T-helper 1 cell treated with Interleukin-12 subunit alpha and Interleukin-12 subunit beta and Interleukin-4 antibody, amounts not matched to agents 30 μg/mL and 1 μg/mL, for 36 hours (primary cell): Measurements from ENCODE around the gene SH2D3C.

ENCODE experiments used
- H3K27ac Mint-ChIP-seq: one replicate; pipeline ENCODE4 v1.8.0; 2021; ENCODE audit warnings: mild to moderate bottlenecking, mixed read lengths
- H3K27me3 Mint-ChIP-seq: one replicate; pipeline ENCODE4 v1.8.0; 2021; ENCODE audit warnings: low read depth, mixed read lengths
- H3K36me3 Mint-ChIP-seq: one replicate; pipeline ENCODE4 v1.8.0; 2021; ENCODE audit warnings: low read depth, mixed read lengths
- H3K4me1 Mint-ChIP-seq: one replicate; pipeline ENCODE4 v1.8.0; 2021; ENCODE audit warnings: low read depth, mixed read lengths
- H3K4me3 Mint-ChIP-seq: one replicate; pipeline ENCODE4 v1.8.0; 2021; ENCODE audit warnings: mild to moderate bottlenecking, moderate library complexity, mixed read lengths
- H3K9me3 Mint-ChIP-seq: one replicate; pipeline ENCODE4 v1.8.0; 2021; ENCODE audit warnings: mixed read lengths

The SH2D3C gene

DNA sequence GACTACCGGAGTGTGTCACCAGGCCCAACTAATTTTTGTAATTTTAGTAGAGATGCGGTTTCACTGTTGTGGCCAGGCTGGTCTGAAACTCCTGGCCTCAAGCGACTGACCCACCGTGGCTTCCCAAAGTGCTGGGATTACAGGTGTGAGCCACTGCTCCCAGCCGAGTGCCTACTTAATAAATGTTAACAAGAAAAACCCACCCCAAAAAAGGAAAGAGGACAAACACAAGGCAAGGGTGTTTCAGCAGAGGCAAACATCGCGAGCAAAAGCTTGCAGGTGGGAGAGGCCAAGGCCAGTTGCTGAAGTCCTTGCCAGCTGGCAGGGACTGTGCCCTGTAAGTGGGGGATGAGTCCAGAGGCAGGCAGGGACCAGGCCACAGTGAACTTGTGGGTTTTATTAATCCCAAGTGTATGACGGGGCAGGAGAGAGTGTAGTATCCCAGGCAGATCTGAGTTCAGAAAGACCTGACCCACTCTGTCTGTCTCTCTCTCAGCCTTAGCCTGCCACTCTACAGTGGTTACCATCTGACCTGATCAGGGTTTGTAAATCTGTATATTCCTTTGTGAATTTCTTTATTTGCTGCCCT, 17.9 kb upstream of the SH2D3C start:
- H3K27ac Mint-ChIP-seq, result peak overlapping the region; percentile 76
- peaks cover 20% of the 10 kb centered on the region for H3K4me1 Mint-ChIP-seq
- peak overlapping the region; percentile 79 for H3K4me3 Mint-ChIP-seq
- no peaks in the 10 kb centered on the region for H3K27me3 Mint-ChIP-seq
- peaks cover 8% of the 10 kb centered on the region for H3K36me3 Mint-ChIP-seq
- H3K9me3 Mint-ChIP-seq, result no peaks in the 10 kb centered on the region

DNA sequence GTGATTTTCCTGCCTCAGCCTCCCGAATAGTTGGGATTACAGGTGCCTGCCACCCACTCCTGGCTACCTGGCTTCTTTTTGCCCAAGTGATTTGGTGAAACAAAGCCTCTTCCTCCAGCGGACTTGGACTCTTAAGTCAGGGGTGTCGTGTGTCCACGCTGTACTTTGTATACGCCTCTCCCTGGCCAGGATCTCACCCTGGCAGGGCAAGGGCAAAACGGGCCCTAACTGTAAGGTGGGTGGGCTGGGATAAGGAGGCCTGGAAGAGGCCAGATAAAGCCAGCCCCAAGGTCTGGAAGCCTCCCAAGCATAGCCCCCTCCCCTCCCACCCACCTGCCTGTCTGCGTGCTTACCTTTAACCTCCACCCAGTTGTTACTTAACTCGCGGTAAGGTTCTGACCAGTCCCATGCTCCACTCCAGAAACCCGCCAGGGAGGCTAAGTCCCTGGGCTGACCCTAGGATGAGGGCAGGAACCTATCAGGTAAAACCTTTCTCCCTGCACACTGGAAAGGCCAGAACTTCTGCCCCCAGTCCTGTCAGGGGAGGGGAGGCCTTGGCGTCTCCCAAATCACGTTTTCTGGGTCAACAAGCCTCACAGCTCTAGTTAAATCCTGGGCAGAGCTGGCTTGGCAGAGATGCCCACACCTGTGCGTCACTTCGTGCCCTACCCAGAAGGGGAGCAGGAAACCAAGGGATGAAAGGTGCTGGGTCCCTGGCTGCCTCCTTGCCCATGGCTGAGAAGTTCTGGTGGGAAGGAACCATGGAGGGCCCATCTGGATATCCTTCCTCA, 15.7 kb upstream of the SH2D3C start:
- no peak overlapping the region for H3K4me3 Mint-ChIP-seq
- H3K9me3 Mint-ChIP-seq, result no peaks in the 10 kb centered on the region
- H3K27ac Mint-ChIP-seq, result no peak overlapping the region
- H3K4me1 Mint-ChIP-seq, result peaks cover 25% of the 10 kb centered on the region
- H3K27me3 Mint-ChIP-seq, result no peaks in the 10 kb centered on the region
- peaks cover 23% of the 10 kb centered on the region for H3K36me3 Mint-ChIP-seq

DNA sequence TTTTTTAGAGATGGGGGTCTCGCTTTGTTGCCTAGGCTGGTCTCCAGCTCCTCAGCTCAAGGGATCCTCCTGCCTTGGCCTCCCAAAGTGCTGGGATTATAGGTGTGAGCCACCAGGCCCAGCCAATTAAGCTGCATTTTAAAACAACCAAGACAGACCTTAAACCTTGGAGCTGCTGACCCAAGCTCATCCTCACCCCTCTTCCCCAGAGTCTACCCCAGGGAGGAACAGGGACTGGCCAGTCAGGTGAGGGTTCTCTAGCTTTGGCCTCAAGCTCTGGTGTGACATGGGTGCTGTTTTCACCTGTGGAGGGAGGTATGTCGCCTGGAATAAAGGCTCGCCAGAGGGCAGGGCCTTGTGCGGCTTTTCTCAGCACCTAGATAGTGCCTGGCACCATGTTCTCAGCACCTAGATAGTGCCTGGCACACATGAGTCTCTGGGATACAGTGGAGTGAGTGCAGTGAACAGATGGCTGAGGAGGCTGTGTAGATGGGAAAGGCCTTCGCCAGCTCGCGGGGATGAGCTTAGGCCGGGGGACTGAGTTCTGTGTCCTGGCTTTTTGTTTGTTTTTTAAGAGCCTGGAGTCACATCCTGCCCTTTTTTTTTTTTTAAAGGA, 14.7 kb upstream of the SH2D3C start:
- H3K4me3 Mint-ChIP-seq, result no peak overlapping the region

DNA sequence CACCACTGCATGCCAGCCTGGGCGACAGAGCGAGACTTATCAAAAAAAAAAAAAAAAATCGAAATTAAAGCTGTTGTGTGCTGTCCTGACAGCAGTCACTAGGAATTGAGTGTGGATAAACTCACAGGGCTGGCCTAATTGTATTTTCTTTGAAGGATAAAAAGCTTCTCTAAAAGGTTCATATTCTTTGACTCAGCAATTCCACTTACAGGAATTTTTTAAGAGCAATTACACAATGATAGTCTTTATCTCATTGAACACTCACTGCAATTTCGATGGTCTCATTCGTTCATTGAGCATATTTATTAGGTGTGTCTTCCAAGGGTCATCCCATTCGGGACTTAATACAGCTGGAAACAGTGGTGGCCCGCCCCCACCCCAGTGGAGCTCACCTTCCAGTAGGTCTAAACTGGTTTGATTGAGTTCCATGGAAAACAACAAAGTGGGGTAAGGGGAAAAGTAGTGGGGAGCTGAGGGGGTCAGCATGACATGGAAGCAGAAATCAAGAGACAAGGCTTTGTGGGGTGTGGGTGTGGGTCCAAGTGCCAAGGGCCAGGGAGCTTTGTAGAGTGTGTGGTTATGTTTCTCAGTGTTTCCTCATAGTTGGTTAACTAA, 14.1 kb upstream of the SH2D3C start:
- Mint-ChIP-seq H3K36me3 (peaks cover 36% of the 10 kb centered on the region), H3K27ac (no peak overlapping the region), H3K9me3 (no peaks in the 10 kb centered on the region), H3K27me3 (no peaks in the 10 kb centered on the region), H3K4me1 (peaks cover 33% of the 10 kb centered on the region), H3K4me3 (no peak overlapping the region)

More for the DNA sequence above, 14.7 kb upstream of the SH2D3C start:
- no peak overlapping the region for H3K27ac Mint-ChIP-seq
- peaks cover 29% of the 10 kb centered on the region for H3K4me1 Mint-ChIP-seq
- H3K27me3 Mint-ChIP-seq, result no peaks in the 10 kb centered on the region
- H3K36me3 Mint-ChIP-seq, result peaks cover 31% of the 10 kb centered on the region
- no peaks in the 10 kb centered on the region for H3K9me3 Mint-ChIP-seq

DNA sequence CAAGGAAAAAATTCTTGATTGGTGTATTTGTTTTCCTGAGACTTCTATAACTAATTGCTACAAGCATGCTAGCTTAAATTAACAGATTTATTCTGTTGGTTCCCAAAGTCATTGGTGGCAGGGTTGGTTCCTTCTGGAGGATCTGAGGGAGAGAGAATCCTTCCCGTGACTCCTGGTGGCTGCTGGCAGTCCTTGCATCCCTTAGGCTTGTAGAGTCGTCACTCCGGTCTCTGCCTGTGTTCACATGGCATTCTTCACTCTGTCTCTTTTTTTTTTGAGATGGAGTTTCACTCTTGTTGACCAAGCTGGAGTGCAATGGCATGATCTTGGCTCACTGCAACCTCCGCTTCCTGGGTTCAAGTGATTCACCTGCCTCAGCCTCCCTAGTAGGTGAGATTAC, 12.6 kb upstream of the SH2D3C start:
- Mint-ChIP-seq H3K9me3 (no peaks in the 10 kb centered on the region), H3K36me3 (peaks cover 40% of the 10 kb centered on the region), H3K4me1 (peaks cover 29% of the 10 kb centered on the region), H3K27ac (no peak overlapping the region), H3K4me3 (no peak overlapping the region), H3K27me3 (no peaks in the 10 kb centered on the region)

DNA sequence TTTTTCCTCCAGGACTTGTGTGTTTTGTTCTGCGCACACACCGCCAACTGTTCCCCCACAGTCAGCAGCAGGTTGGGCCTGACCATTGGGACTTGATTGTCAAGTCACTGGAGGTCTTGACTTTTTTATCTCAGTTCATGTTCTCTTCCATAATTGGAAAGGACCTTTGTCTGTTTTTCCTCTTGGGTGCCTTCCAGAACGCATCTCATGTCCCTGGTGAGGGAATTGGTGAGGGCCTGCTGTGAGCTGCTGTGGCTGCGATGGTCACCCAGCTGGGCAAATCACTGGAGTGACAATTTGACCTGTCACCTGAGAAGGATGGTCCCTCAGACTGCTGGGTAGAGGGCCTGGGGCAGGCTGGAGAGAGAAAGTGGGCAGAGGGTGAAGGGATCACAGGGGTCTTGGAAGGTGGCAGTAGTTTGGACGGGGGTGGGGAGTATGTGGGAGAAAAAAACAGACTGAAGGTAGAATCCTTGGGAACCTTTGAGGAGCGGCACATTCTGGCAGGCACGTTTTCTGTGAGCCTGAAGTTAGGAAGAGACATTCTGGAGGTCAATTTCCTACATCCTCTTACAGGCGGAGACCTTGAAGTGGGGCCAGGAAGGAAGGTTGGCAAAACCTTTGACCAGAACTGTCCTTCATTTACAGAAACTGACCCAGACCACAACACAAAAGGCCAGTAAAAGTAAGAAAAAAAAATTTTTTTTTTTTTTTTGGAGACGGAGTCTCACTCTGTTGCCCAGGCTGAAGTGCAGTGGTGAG, 11.8 kb upstream of the SH2D3C start:
- Mint-ChIP-seq H3K27ac (no peak overlapping the region), H3K36me3 (peaks cover 40% of the 10 kb centered on the region)

DNA sequence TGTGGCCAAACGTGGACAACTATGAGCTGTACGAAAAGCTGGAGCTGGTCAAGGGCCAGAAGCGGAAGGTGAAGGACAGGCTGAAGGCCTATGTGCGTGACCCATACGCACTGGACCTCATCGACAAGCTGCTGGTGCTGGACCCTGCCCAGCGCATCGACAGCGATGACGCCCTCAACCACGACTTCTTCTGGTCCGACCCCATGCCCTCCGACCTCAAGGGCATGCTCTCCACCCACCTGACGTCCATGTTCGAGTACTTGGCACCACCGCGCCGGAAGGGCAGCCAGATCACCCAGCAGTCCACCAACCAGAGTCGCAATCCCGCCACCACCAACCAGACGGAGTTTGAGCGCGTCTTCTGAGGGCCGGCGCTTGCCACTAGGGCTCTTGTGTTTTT, 10.7 kb upstream of the SH2D3C start:
- no peak overlapping the region for H3K4me3 Mint-ChIP-seq
- H3K9me3 Mint-ChIP-seq, result no peaks in the 10 kb centered on the region
- H3K36me3 Mint-ChIP-seq, result peaks cover 40% of the 10 kb centered on the region
- peaks cover 31% of the 10 kb centered on the region for H3K4me1 Mint-ChIP-seq
- H3K27me3 Mint-ChIP-seq, result no peaks in the 10 kb centered on the region
- no peak overlapping the region for H3K27ac Mint-ChIP-seq

More for the DNA sequence above, 11.8 kb upstream of the SH2D3C start:
- H3K4me1 Mint-ChIP-seq, result peaks cover 27% of the 10 kb centered on the region
- no peaks in the 10 kb centered on the region for H3K9me3 Mint-ChIP-seq
- no peak overlapping the region for H3K4me3 Mint-ChIP-seq
- no peaks in the 10 kb centered on the region for H3K27me3 Mint-ChIP-seq

DNA sequence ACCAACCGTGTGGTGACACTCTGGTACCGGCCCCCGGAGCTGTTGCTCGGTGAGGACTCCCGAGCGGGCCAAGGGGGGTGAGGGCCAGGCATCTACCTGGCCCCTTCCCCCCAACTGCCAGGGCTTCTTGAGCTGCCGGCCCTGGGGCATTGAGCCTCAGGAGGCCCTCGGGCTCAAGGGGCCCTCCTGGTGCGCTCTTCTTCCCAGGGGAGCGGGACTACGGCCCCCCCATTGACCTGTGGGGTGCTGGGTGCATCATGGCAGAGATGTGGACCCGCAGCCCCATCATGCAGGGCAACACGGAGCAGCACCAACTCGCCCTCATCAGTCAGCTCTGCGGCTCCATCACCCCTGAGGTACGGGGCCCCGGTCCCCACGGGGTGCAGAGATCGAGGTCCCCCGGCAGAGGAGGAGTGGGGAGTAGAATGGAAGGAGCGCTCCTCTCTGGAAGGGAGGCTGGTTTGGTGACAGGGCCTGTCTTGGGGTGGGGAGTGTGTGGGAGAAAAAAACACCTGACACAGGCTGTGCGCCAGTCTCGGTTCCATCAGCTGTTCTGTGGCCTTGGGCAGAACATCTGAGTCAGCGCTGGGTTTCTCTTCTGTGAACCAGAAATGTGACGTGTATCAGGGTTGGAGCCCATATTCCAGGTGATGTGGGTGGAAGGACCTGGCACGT, 10.0 kb upstream of the SH2D3C start:
- Mint-ChIP-seq H3K4me3 (no peak overlapping the region), H3K27me3 (no peaks in the 10 kb centered on the region), H3K27ac (no peak overlapping the region), H3K36me3 (peaks cover 40% of the 10 kb centered on the region), H3K4me1 (peaks cover 38% of the 10 kb centered on the region), H3K9me3 (no peaks in the 10 kb centered on the region)

DNA sequence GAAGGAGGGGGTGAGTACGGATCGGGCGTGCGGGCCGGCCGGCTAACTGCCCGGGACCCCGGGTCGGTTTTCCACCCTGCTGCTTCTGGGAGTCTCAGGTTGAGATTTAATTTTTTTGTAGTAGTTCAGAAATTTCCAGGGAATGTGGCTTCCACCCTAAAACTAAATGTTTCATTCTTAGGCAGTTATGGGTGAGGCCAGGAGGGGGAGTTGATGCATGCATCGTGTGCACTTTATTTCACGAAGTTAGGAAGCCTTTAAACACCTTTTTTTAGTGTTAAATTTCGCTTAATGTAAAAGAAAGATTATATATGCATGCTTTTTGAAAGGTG, 8.3 kb upstream of the SH2D3C start:
- Mint-ChIP-seq H3K9me3 (no peaks in the 10 kb centered on the region), H3K4me1 (peaks cover 47% of the 10 kb centered on the region), H3K36me3 (peaks cover 40% of the 10 kb centered on the region), H3K27me3 (no peaks in the 10 kb centered on the region), H3K4me3 (peak overlapping the region; percentile 97), H3K27ac (peak overlapping the region; percentile 84)

DNA sequence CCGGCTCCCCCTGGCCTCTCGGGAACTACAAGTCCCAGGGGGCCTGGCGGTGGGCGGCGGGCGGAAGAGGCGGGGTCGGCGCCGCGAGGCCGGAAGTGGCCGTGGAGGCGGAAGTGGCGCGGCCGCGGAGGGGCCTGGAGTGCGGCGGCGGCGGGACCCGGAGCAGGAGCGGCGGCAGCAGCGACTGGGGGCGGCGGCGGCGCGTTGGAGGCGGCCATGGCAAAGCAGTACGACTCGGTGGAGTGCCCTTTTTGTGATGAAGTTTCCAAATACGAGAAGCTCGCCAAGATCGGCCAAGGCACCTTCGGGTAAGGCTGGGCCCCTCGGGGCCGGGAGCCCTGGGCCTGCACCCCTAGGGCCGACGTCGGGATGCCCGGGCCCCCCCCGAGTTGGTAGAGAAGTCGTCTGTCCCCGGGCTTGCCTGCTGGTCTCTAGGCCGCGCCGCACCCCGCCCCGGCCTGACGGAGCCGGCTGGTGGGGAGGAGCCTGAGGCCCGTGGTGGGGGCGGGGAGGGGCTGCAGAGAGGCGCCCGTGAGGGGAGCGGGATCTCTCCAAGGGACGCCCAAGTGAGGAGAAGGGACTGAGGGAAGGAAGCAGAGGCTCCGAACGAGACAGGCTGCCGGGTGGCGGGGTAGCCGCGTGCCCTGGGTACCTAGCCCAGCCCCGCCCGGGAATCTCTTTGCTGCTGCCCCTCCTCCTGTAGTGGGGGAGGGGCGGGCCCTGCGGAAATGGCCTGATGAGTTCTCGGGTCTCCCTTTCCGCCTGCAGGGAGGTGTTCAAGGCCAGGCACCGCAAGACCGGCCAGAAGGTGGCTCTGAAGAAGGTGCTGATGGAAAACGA, 7.7 kb upstream of the SH2D3C start, which contains the start of gene CDK9:
TSS of gene CDK9 (plus strand) at position 102 of the 840 bp plus-strand sequence. CDS start at position 217, 115 bp downstream.
- peaks cover 39% of the 10 kb centered on the region for H3K36me3 Mint-ChIP-seq
- H3K4me1 Mint-ChIP-seq, result peaks cover 51% of the 10 kb centered on the region
- no peaks in the 10 kb centered on the region for H3K9me3 Mint-ChIP-seq
- peak within 1 kb of the TSS; percentile 97 for H3K27ac Mint-ChIP-seq
- H3K27me3 Mint-ChIP-seq, result no peaks in the 10 kb centered on the region
- H3K4me3 Mint-ChIP-seq, result peak within 1 kb of the TSS; percentile 97

DNA sequence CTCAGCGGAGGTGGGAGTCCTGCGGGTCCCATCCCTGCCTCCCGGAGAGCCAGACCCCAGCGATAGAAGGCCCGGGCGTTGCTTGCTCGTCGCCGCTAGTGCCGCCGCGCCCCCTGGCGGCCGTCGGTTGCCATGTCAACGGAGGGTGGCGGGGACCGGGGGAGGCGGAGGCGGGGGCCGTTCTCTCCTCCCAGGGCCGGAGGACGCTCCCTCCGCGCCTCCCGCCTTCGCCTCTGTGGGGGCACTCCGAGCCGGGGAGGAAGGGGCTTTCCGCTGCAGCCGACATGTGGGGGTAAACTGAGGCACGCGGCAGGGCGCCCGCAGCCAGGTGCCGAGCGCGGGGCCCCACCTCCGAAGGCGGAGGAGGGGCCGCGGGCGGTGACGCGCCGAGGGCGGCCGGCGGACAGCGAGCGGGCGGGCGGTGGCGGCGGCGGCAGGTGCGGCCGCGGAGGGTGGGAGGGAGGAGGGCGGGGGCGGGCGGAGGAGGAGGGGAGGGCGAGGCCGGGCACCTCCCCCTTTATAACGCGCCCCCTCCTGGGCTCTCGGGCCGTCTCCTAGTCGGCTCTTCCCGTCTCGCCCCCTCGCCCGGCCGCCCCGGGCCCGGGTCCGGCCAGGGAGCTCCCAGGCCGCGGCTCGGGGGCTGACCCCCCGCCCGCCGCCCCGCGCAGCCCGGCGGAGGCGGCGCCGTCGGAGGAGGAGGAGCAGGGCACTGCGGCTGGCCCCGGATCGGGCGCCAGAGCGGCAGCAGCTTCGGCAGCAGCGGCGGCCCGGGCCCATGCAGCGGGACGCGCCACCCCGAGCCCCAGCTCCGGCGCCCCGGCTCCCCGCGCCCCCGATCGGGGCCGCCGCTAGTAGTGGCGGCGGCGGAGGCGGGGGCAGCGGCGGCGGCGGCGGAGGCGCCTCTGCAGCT, 6.8 kb upstream of the SH2D3C start:
- Mint-ChIP-seq H3K27ac (peak overlapping the region; percentile 97), H3K4me1 (peaks cover 49% of the 10 kb centered on the region), H3K4me3 (peak overlapping the region; percentile 97), H3K9me3 (no peaks in the 10 kb centered on the region), H3K36me3 (peaks cover 32% of the 10 kb centered on the region), H3K27me3 (no peaks in the 10 kb centered on the region)
